GM12878 (cell line): Measurements from ENCODE around the gene SKAP1. TPM values are rescaled to one million over a fixed set of nuclear protein-coding genes. Genes with fewer than 3 reads are reported as not detected.

Experiments
- ATF7 ChIP-seq: fragments of 450-650 bp; IDR thresholded peaks from 2 replicates; pipeline ENCODE4 v1.6.1; 2016; ENCODE audit warnings: low read depth, mild to moderate bottlenecking
- CREB1 ChIP-seq: IDR thresholded peaks from 2 replicates; pipeline ENCODE4 v1.6.1; 2012; ENCODE audit warnings: low read depth, mild to moderate bottlenecking, inconsistent platforms
- E4F1 ChIP-seq: fragments of 450-650 bp; IDR thresholded peaks from 2 replicates; pipeline ENCODE4 v1.6.1; 2018; ENCODE audit warnings: borderline replicate concordance, mild to moderate bottlenecking; ENCODE audit not compliant: partially characterized antibody
- EED ChIP-seq: sonication (generic); IDR thresholded peaks from 2 replicates; pipeline ENCODE4 v1.6.1; 2016; ENCODE audit warnings: antibody characterized with exemption, low read depth
- FOS ChIP-seq: IDR thresholded peaks from 3 replicates; pipeline ENCODE4 v1.6.1; 2011; ENCODE audit warnings: borderline replicate concordance; ENCODE audit not compliant: insufficient read length; ENCODE audit errors: extremely low read depth
- IKZF2 ChIP-seq, 2 experiments: fragments of 450-650 bp; IDR thresholded peaks; 2 replicates each; pipeline ENCODE4 v1.6.1; 2017; ENCODE audit warnings: mild to moderate bottlenecking in 2 of 2, moderate library complexity in 2 of 2
- IRF4 ChIP-seq: IDR thresholded peaks from 2 replicates; pipeline ENCODE4 v1.6.1; 2011; ENCODE audit warnings: low read depth, low read length
- JUNB ChIP-seq: IDR thresholded peaks from 2 replicates; pipeline ENCODE4 v1.6.1; 2016; ENCODE audit warnings: antibody characterized with exemption, mild to moderate bottlenecking
- JUND ChIP-seq: IDR thresholded peaks from 2 replicates; pipeline ENCODE4 v1.6.1; 2012; ENCODE audit warnings: low read depth, mild to moderate bottlenecking, low read length, improper control_type of control experiment, moderate library complexity
- LARP7 ChIP-seq: fragments of 450-650 bp; IDR thresholded peaks from 2 replicates; pipeline ENCODE4 v1.6.1; 2017; ENCODE audit warnings: mild to moderate bottlenecking
- MEF2B ChIP-seq: fragments of 450-650 bp; IDR thresholded peaks from 2 replicates; pipeline ENCODE4 v1.6.1; 2018; ENCODE audit warnings: mild to moderate bottlenecking, moderate library complexity; ENCODE audit not compliant: partially characterized antibody, poor library complexity, severe bottlenecking
- MTA3 ChIP-seq: IDR thresholded peaks from 2 replicates; pipeline ENCODE4 v1.6.1; 2012; ENCODE audit warnings: low read length, inconsistent platforms, borderline replicate concordance
- NR2C1 ChIP-seq: fragments of 450-650 bp; IDR thresholded peaks from 2 replicates; pipeline ENCODE4 v1.6.1; 2017; ENCODE audit warnings: antibody characterized with exemption, mild to moderate bottlenecking, moderate library complexity
- PAX5 ChIP-seq: IDR thresholded peaks from 2 replicates; pipeline ENCODE4 v1.6.1; 2011; ENCODE audit warnings: low read depth, low read length, borderline replicate concordance
- PML ChIP-seq: IDR thresholded peaks from 2 replicates; pipeline ENCODE4 v1.6.1; 2012; ENCODE audit warnings: low read length, inconsistent platforms
- RAD21 ChIP-seq: IDR thresholded peaks from 2 replicates; pipeline ENCODE4 v1.6.1; 2011; ENCODE audit warnings: mild to moderate bottlenecking, low read depth, low read length, moderate library complexity; ENCODE audit not compliant: insufficient read depth
- RAD51 ChIP-seq: fragments of 450-650 bp; IDR thresholded peaks from 2 replicates; pipeline ENCODE4 v1.6.1; 2016; ENCODE audit warnings: moderate library complexity, mild to moderate bottlenecking, inconsistent platforms
- RUNX3 ChIP-seq: IDR thresholded peaks from 2 replicates; pipeline ENCODE4 v1.6.1; 2012; ENCODE audit warnings: low read length, inconsistent platforms
- SMC3 ChIP-seq: IDR thresholded peaks from 2 replicates; pipeline ENCODE4 v1.6.1; 2011; ENCODE audit warnings: low read length, improper control_type of control experiment, borderline replicate concordance
- SP1 ChIP-seq: IDR thresholded peaks from one replicate; pipeline ENCODE4 v1.6.1; 2011; ENCODE audit warnings: low read depth, low read length
- TCF7 ChIP-seq: IDR thresholded peaks from 2 replicates; pipeline ENCODE4 v1.6.1; 2014; ENCODE audit warnings: antibody characterized with exemption, borderline replicate concordance
- ZBTB33 ChIP-seq: fragments of 450-650 bp; IDR thresholded peaks from 2 replicates; pipeline ENCODE4 v1.6.1; 2017; ENCODE audit warnings: mild to moderate bottlenecking
- ZNF207 ChIP-seq: fragments of 450-650 bp; IDR thresholded peaks from 2 replicates; pipeline ENCODE4 v1.6.1; 2014; ENCODE audit warnings: antibody characterized with exemption, mild to moderate bottlenecking, borderline replicate concordance
- ZNF687 ChIP-seq: fragments of 450-650 bp; IDR thresholded peaks from 2 replicates; pipeline ENCODE4 v1.6.1; 2017; ENCODE audit warnings: mild to moderate bottlenecking, moderate library complexity
- polyA plus RNA-seq, 11 experiments: library from polyadenylated mRNA; depleted of rRNA in 4 of 11; unstranded in 6 of 11; stranded (reverse) in 5 of 11; fragments of >200 nt; fragmentation: Nextera tagmentation in 4 of 11; fragmentation: Illumina TruSeq in 1 of 11; extraction: Ambion mirVana in 4 of 11; extraction: Trizol in 1 of 11; gene quantifications; 1 replicate in 1 of 11; 2 replicates in 10 of 11; pipeline versions ENCODE4 v1.2.1 to v1.2.3, GENCODE V29; 2011 to 2016; ENCODE audit warnings: inconsistent platforms in 2 of 11, missing spikeins in 2 of 11, low read depth in 1 of 11
- total RNA-seq, 4 experiments: library from RNA; depleted of rRNA in 3 of 4; stranded (reverse); fragments of >200 nt in 3 of 4; fragmentation: Illumina TruSeq in 1 of 4; extraction: Trizol in 1 of 4; gene quantifications; 2 replicates each; pipeline versions ENCODE4 v1.2.1 to v1.2.3, GENCODE V29; 2013 to 2021

SKAP1 gene
- total and polyA plus RNA-seq, 10 of the 15 experiments (the other 5 are each of a cell fraction or from before 2014, with no cell fraction given), result 17.1 to 97.6 (median 35.9) TPM

GRCh38 chr17:48441231-48441711 is 11.3 kb upstream of the SKAP1 start (continued):
- TF ChIP-seq ZNF687 (peak; percentile 86), ZNF207 (no peak), ATF7 (peak; percentile 91), RAD21 (0 out of 2 replicates have a peak, but pooled peaks have one; percentile 1), MEF2B (peak; percentile 79), JUND (no peak), SMC3 (peak; percentile 24; the same call in 1 of the 2 replicates), JUNB (no peak; the same call in none of the 2 replicates), E4F1 (peak; percentile 34), TCF7 (peak; percentile 82), SP1 (peak; percentile 53), RUNX3 (peak; percentile 98), PAX5 (peak; percentile 66; the same call in 1 of the 2 replicates), EED (peak; percentile 58; the same call in 1 of the 2 replicates), LARP7 (no peak), NR2C1 (peak; percentile 51; the same call in 1 of the 2 replicates), IRF4 (0 out of 2 replicates have a peak, but pooled peaks have one; percentile 25), FOS (no peak), PML (peak; percentile 76), IKZF2 (IDR thresholded peaks at IDR 0.05) (peak; percentile 88 to 89), CREB1 (peak; percentile 66), MTA3 (peak; percentile 95), ZBTB33 (no peak), RAD51 (peak; percentile 92)
